GM18907 (cell line): ENCODE data around the gene MAST2.
A peak's percentile ranks its signal among the peaks of the same experiment; 100 is the strongest.
"Not testable (repeated sequence)": the region's sequence is repeated elsewhere in the genome, so short reads cannot be mapped to it uniquely, and the experiment has no call there.

ENCODE experiments used
- ATAC-seq: cut with Tn5 transposase; IDR thresholded peaks from one replicate; pipeline ENCODE4 v1.9.1; 2021; ENCODE audit warnings: mild to moderate bottlenecking, moderate library complexity; ENCODE audit not compliant: unreplicated experiment

Gene MAST2

GRCh38 chr1:46056325-46056724, 252.9 kb downstream of the MAST2 start:
- ATAC-seq = no peak

- ATAC-seq = not testable (repeated sequence)
These were observed 253.8 kb downstream of the MAST2 start for GRCh38 chr1:46057215-46057614.

- ATAC-seq = no peak
These were observed 254.4 kb downstream of the MAST2 start for GRCh38 chr1:46057781-46058180.

GRCh38 chr1:46058936-46059335, 255.5 kb downstream of the MAST2 start:
- no peak for ATAC-seq

- no peak for ATAC-seq
These were observed 257.7 kb downstream of the MAST2 start for GRCh38 chr1:46061146-46061545.

- peak; percentile 57 for ATAC-seq
These were observed 259.4 kb downstream of the MAST2 start for GRCh38 chr1:46062651-46063319.

GRCh38 chr1:46064708-46065107, 261.3 kb downstream of the MAST2 start:
- no peak for ATAC-seq

GRCh38 chr1:46065405-46065804, 262.0 kb downstream of the MAST2 start:
- ATAC-seq = no peak

GRCh38 chr1:46067652-46068051, 264.2 kb downstream of the MAST2 start:
- ATAC-seq = no peak

GRCh38 chr1:46068525-46068924, 265.1 kb downstream of the MAST2 start:
- ATAC-seq = no peak

GRCh38 chr1:46070164-46070814, 266.9 kb downstream of the MAST2 start:
- ATAC-seq = no peak

- ATAC-seq = no peak
These were observed 269.6 kb downstream of the MAST2 start for GRCh38 chr1:46072975-46073374.

- ATAC-seq = no peak
These were observed 272.9 kb downstream of the MAST2 start for GRCh38 chr1:46076343-46076742.

- no peak for ATAC-seq
These were observed 274.2 kb downstream of the MAST2 start for GRCh38 chr1:46077644-46078043.

- ATAC-seq = no peak
These were observed 276.8 kb downstream of the MAST2 start for GRCh38 chr1:46080257-46080656.

GRCh38 chr1:46081206-46081605, 277.8 kb downstream of the MAST2 start:
- no peak for ATAC-seq

GRCh38 chr1:46081619-46082018, 278.2 kb downstream of the MAST2 start:
- no peak for ATAC-seq

GRCh38 chr1:46083579-46083978, 280.2 kb downstream of the MAST2 start:
- ATAC-seq = no peak

GRCh38 chr1:46084553-46085451, 281.4 kb downstream of the MAST2 start:
- no peak for ATAC-seq
